ENCODE data around the gene OR52A5.

Gene OR52A5

DNA sequence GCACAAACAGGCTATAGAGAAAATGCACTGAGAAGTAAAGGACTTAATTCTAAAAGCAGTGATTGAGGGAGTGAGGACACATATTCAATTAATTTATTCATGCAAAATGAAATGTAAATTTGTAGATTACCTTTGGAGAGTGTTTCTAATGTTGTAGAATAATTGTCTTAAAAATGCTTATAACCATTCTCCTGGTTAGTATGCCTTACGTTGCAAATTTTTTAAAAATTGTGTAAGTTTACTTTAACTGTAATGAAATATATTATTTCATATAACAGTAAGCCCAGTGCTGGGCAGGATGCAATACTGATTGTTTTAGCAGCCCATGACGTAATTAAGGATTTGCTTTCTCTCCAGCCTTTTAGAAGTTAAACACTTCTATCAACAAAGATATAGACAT, 42.1 kb downstream of the OR52A5 start:
- TF ChIP-seq, protein P1, sequence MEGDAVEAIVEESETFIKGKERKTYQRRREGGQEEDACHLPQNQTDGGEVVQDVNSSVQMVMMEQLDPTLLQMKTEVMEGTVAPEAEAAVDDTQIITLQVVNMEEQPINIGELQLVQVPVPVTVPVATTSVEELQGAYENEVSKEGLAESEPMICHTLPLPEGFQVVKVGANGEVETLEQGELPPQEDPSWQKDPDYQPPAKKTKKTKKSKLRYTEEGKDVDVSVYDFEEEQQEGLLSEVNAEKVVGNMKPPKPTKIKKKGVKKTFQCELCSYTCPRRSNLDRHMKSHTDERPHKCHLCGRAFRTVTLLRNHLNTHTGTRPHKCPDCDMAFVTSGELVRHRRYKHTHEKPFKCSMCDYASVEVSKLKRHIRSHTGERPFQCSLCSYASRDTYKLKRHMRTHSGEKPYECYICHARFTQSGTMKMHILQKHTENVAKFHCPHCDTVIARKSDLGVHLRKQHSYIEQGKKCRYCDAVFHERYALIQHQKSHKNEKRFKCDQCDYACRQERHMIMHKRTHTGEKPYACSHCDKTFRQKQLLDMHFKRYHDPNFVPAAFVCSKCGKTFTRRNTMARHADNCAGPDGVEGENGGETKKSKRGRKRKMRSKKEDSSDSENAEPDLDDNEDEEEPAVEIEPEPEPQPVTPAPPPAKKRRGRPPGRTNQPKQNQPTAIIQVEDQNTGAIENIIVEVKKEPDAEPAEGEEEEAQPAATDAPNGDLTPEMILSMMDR (IDR thresholded peaks at IDR 0.05; ENCODE audit: low read depth, low read length): no peak
- no peak for DNase-seq
- Histone ChIP-seq H3K27me3 (no peaks in the 10 kb centered on the region), H3K4me3 (ENCODE audit: low read depth, low read length) (no peak overlapping the region), H3K9me3 (no peaks in the 10 kb centered on the region), H3K36me3 (no peaks in the 10 kb centered on the region), H3K4me1 (no peaks in the 10 kb centered on the region)

DNA sequence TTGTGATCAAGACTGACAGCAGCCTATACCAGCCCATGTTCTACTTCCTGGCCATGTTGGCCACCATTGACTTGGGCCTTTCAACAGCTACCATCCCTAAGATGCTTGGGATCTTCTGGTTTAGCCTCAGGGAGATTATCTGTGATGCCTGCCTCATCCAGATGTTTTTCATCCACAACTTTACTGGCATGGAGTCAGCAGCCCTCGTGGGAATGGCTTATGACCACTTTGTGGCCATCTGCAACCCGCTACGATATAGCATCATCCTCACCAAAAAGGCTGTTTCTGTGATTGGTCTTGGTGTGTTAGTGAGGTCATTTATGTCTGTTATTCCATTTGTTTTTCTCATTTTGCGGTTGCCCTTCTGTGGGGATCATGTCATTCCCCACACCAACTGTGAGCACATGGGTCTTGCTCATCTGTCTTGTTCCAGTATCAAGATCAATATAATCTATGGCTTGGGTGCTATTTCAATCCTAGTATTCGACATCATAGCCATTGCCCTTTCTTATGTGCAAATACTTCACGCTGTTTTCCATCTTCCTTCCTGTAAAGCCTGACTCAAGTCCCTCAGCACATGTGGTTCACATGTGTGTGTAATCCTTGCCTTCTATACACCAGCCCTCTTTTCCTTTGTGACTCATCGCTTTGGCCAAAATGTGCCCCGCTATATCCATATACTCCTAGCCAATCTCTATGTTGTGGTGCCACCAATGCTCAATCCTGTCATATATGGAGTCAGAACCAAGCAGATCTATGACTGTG, 45.2 kb downstream of the OR52A5 start:
- TF ChIP-seq, protein P1 (IDR thresholded peaks at IDR 0.05; ENCODE audit: low read depth, low read length): no peak
- Histone ChIP-seq H3K27me3 (no peaks in the 10 kb centered on the region), H3K36me3 (no peaks in the 10 kb centered on the region), H3K9me3 (no peaks in the 10 kb centered on the region), H3K4me1 (no peaks in the 10 kb centered on the region), H3K4me3 (ENCODE audit: low read depth, low read length) (no peak overlapping the region)
- DNase-seq: no peak

DNA sequence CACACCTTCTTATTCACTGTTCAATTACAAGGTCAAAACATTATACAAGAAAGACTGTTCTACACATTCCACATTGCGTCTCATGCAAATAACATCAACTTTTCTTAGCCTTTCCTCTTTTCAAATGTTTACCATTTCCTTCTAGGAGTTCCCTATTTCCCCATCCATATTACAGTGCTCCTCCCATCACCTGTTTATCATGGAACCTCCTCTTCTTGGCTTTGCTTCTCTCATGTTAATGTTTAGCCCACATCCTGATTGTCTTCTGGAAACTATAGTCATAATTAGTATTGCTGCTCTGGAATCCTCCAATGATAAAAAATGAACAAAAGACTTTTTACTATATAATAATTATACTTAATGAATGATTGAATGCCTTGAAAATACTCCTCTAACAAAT, 47.5 kb downstream of the OR52A5 start:
- no peak overlapping the region for H3K4me3 ChIP-seq (ENCODE audit: low read depth, low read length)
- no peaks in the 10 kb centered on the region for H3K36me3 ChIP-seq
- H3K9me3 ChIP-seq: no peaks in the 10 kb centered on the region
- H3K27me3 ChIP-seq: no peaks in the 10 kb centered on the region
- no peaks in the 10 kb centered on the region for H3K4me1 ChIP-seq
- TF ChIP-seq, protein P1 (IDR thresholded peaks at IDR 0.05; ENCODE audit: low read depth, low read length): no peak
- DNase-seq: no peak

DNA sequence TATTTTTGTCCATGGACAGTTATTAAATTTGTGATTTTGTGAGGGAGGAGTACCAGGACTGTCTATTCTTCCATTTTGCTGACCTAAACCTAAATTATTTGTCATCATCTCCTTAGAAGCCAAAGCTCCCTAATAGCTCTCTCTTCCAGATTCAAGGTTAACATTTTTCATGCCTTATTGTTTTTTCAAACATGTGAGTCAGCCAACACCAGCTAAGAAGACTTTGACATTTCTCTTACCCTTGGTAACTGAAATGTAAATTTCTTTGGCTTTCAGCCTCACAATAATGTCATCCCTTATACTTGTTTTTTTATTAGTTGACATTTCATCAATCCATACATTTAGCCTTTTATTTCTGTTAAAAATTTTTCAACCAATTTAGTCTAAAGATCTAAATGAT, 49.6 kb downstream of the OR52A5 start:
- no peak overlapping the region for H3K4me3 ChIP-seq (ENCODE audit: low read depth, low read length)
- H3K27me3 ChIP-seq: no peaks in the 10 kb centered on the region
- H3K9me3 ChIP-seq: no peaks in the 10 kb centered on the region
- H3K4me1 ChIP-seq: no peaks in the 10 kb centered on the region
- DNase-seq: no peak
- no peaks in the 10 kb centered on the region for H3K36me3 ChIP-seq
- TF ChIP-seq, protein P1 (IDR thresholded peaks at IDR 0.05; ENCODE audit: low read depth, low read length): no peak

DNA sequence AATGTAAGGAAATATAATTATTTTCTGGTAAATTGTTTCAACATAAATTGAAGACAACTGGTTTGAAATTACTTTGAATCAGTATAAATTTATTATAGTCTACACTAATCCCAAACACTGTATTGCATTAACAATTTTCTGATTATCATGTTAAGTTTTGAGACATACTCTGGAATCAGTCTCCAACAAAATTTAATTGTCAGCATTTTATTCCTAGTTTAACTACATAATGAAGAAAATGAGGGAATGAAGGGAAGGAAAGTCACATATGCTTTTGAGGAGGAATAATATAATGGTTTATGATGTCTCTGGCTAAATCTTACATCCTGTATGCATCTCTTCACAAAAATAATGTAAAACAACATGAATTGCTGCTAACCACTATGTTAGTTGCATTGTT, 54.6 kb downstream of the OR52A5 start:
- no peak overlapping the region for H3K4me3 ChIP-seq (ENCODE audit: low read depth, low read length)
- TF ChIP-seq, protein P1 (IDR thresholded peaks at IDR 0.05; ENCODE audit: low read depth, low read length): no peak
- no peaks in the 10 kb centered on the region for H3K36me3 ChIP-seq
- DNase-seq: no peak
- no peaks in the 10 kb centered on the region for H3K27me3 ChIP-seq
- no peaks in the 10 kb centered on the region for H3K9me3 ChIP-seq
- H3K4me1 ChIP-seq: no peaks in the 10 kb centered on the region

DNA sequence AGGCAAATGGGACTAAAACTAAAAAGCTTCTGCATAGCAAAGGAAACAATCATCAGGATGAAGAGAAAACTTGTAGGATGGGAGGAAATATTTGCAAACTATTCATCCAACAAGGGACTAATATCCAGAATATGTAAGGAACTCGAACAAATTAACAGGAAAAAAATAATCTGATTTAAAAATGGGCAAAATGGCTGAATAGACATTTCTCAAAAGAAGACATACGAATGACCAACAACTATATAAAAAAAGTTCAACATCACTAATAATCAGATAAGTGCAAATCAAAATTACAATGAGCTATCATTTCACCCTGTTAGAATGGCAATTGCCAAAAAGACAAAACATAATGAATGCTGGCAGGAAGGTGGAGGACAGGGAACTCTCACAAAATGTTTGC, 56.8 kb downstream of the OR52A5 start:
- Histone ChIP-seq H3K36me3 (no peaks in the 10 kb centered on the region), H3K4me1 (no peaks in the 10 kb centered on the region), H3K4me3 (ENCODE audit: low read depth, low read length) (no peak overlapping the region), H3K9me3 (no peaks in the 10 kb centered on the region), H3K27me3 (no peaks in the 10 kb centered on the region)
- TF ChIP-seq, protein P1 (IDR thresholded peaks at IDR 0.05; ENCODE audit: low read depth, low read length): no peak
- DNase-seq: no peak
